ENCODE results near the gene SEC22A. TPM values are rescaled to one million over a fixed set of nuclear protein-coding genes. Genes with fewer than 3 reads are reported as not detected.

SEC22A gene
- total RNA-seq, 3 donors from 2014 or later: 28.5 to 45.2 (median 33.1) TPM

- Histone ChIP-seq H3K4me3 (no peak overlapping the region), H3K27ac (no peak overlapping the region), H3K27me3 (no peaks in the 10 kb centered on the region), H3K36me3 (peaks cover 7% of the 10 kb centered on the region), H3K9me3 (no peaks in the 10 kb centered on the region), H3K4me1 (no peaks in the 10 kb centered on the region)
- no peak for DNase-seq (ENCODE audit: low spot score in 2 of 2)
- intact Hi-C loops (cut with DNase I; ENCODE audit: low total_unique reads): no loop called here
- TF ChIP-seq CTCF (IDR thresholded peaks at IDR 0.05) (no peak), POLR2AphosphoS5 (IDR thresholded peaks at IDR 0.05) (no peak), POLR2A (IDR thresholded peaks at IDR 0.05) (no peak)
Measured at GRCh38 chr3:123167686-123168085, 34.1 kb upstream of the SEC22A start.

GRCh38 chr3:123168122-123168521, 33.6 kb upstream of the SEC22A start:
- Histone ChIP-seq H3K27ac (no peak overlapping the region), H3K4me1 (no peaks in the 10 kb centered on the region), H3K9me3 (no peaks in the 10 kb centered on the region), H3K36me3 (peaks cover 7% of the 10 kb centered on the region), H3K4me3 (no peak overlapping the region), H3K27me3 (no peaks in the 10 kb centered on the region)
- TF ChIP-seq POLR2A (IDR thresholded peaks at IDR 0.05) (no peak), POLR2AphosphoS5 (IDR thresholded peaks at IDR 0.05) (no peak), CTCF (IDR thresholded peaks at IDR 0.05) (no peak)
- DNase-seq (ENCODE audit: low spot score in 2 of 2): no peak
- intact Hi-C loops (cut with DNase I; ENCODE audit: low total_unique reads): no loop called here

GRCh38 chr3:123168605-123169004, 33.1 kb upstream of the SEC22A start:
- DNase-seq (ENCODE audit: low spot score in 2 of 2): no peak
- TF ChIP-seq POLR2A (IDR thresholded peaks at IDR 0.05) (no peak), CTCF (IDR thresholded peaks at IDR 0.05) (no peak), POLR2AphosphoS5 (IDR thresholded peaks at IDR 0.05) (no peak)
- intact Hi-C loops (cut with DNase I; ENCODE audit: low total_unique reads): no loop called here
- H3K4me1 ChIP-seq: no peaks in the 10 kb centered on the region
- H3K4me3 ChIP-seq: no peak overlapping the region
- H3K27ac ChIP-seq: no peak overlapping the region
- H3K9me3 ChIP-seq: no peaks in the 10 kb centered on the region
- H3K27me3 ChIP-seq: no peaks in the 10 kb centered on the region
- peaks cover 7% of the 10 kb centered on the region for H3K36me3 ChIP-seq

DNA sequence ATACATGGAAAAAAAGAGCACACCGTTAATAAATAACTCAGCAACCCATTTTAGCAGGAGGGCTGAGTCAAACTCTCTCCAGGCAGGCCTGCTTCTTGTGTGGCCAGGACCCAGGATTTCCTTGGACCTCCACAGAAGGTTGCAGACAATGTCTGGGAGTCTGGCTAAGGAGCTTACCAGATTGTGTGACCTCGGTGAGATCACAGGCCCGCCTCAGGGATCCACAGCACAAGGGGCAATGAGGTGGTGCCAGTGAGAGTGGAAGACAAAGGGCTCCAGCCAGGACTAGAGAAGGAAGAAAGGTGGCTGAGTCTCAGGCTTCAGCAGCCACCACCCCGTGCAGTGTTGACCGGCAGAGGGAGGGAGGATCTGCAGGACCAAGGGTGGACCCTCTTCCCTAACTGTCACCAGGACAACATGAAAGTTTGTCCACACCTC, 32.2 kb upstream of the SEC22A start:
- no peak for DNase-seq (ENCODE audit: low spot score in 2 of 2)
- H3K27ac ChIP-seq: no peak overlapping the region
- H3K9me3 ChIP-seq: no peaks in the 10 kb centered on the region
- H3K27me3 ChIP-seq: no peaks in the 10 kb centered on the region
- H3K4me3 ChIP-seq: no peak overlapping the region
- no peaks in the 10 kb centered on the region for H3K4me1 ChIP-seq
- no peak for TF ChIP-seq CTCF (IDR thresholded peaks at IDR 0.05)
- TF ChIP-seq POLR2A (IDR thresholded peaks at IDR 0.05): no peak
- peaks cover 3% of the 10 kb centered on the region for H3K36me3 ChIP-seq
- intact Hi-C loops (cut with DNase I; ENCODE audit: low total_unique reads): no loop called here

DNA sequence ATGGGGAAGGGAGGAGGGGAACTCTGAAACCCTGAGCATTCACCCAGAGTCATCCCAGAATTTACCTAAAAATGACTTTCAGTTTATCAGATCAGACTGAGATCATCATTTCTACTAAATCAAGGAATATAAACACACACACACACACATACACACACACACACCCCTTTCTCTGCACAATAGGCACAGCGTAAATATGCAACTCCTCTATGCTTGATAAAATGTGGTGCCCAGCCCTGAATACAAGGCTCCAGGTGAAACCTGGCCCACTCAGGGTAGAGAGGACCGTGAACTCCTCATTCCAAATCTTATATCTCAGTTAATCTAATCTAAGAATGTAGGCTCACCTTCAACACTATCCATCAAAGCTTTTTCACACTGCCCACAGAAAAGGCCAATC, 31.8 kb upstream of the SEC22A start:
- no peak overlapping the region for H3K4me3 ChIP-seq
- no peak overlapping the region for H3K27ac ChIP-seq
- no peaks in the 10 kb centered on the region for H3K36me3 ChIP-seq
- H3K27me3 ChIP-seq: no peaks in the 10 kb centered on the region
- H3K9me3 ChIP-seq: no peaks in the 10 kb centered on the region
- DNase-seq (ENCODE audit: low spot score in 2 of 2): no peak
- intact Hi-C loops (cut with DNase I; ENCODE audit: low total_unique reads): no loop called here
- no peak for TF ChIP-seq POLR2AphosphoS5 (IDR thresholded peaks at IDR 0.05)
- TF ChIP-seq POLR2A (IDR thresholded peaks at IDR 0.05): no peak
- no peak for TF ChIP-seq CTCF (IDR thresholded peaks at IDR 0.05)
- H3K4me1 ChIP-seq: no peaks in the 10 kb centered on the region
